ENCODE data around the gene GNG8. TPM values are rescaled to one million over a fixed set of nuclear protein-coding genes. Genes with fewer than 3 reads are reported as not detected.

GNG8 gene
- total and polyA plus RNA-seq, 4 donors, result 1.7 to 13.7 (median 10.7) TPM; not detected in 1

DNA sequence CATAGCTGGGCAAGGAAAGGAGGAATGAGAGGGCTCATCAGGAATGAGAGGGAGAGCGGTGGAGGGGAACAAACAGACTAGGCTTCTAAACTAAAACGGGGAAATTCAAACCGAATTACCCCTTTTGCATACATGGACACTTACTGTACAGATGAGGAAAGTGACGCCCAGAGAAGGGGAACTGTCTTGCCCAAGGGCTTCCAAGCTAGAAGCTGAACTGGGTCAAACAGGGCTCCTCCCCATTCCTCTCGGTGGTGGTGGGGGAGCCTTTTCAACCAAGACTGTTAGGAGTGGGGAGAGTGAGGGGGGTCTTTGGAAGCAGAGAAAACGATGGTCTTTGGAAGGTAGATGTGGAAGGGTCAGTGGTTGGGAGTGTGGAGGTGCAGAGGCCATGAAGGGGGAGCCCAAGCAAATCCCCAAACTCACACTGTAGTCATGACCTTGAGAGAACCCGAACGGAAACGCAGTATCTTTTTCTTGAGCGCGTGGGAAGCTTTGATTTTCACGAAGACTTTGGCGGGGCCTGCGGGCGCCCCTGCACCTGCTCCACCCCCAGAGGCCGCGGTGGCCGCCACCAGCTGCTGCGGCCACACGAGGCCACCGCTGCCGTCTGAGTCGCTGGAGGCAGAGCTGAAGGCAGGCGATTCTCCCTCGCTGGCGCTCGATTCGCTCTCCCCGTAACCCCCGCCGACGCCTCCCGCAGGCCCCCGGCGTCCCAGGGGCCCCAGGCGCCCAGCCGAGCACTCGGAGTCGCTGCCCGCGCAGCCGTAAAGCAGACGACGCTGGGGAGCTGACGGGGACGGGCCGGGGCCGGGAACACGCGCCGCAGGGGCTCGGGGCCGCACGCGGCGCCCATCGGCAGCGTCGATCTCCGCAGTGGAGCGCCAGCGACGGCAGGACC, 12.3 kb upstream of the GNG8 start:
- no peak for DNase-seq (ENCODE audit: low read depth in 4 of 6, low spot score in 6 of 6)
- H3K4me1 ChIP-seq (ENCODE audit: control insufficient read depth, insufficient read depth, low read length), result no peaks in the 10 kb centered on the region
- H3K36me3 ChIP-seq (ENCODE audit: control insufficient read depth, insufficient read depth, low read length), result peaks cover 32% of the 10 kb centered on the region
- peaks cover 13% of the 10 kb centered on the region for H3K27me3 ChIP-seq (ENCODE audit: control insufficient read depth, insufficient read depth, low read length)
- H3K27ac ChIP-seq (ENCODE audit: low read depth, low read length), result no peak overlapping the region
- no peaks in the 10 kb centered on the region for H3K9me3 ChIP-seq (ENCODE audit: control insufficient read depth, insufficient read depth, low read length)
- WGBS (ENCODE audit: insufficient coverage), result 38% methylated on average over 59 of the region's 63 CpGs
- no peak overlapping the region for H3K4me3 ChIP-seq (ENCODE audit: low read depth, low read length)

GRCh38 chr19:46646402-46646801, 10.4 kb upstream of the GNG8 start:
- Histone ChIP-seq H3K27ac (ENCODE audit: low read depth, low read length) (no peak overlapping the region), H3K36me3 (ENCODE audit: control insufficient read depth, insufficient read depth, low read length) (peaks cover 16% of the 10 kb centered on the region), H3K4me3 (ENCODE audit: low read depth, low read length) (no peak overlapping the region), H3K27me3 (ENCODE audit: control insufficient read depth, insufficient read depth, low read length) (peaks cover 11% of the 10 kb centered on the region), H3K4me1 (ENCODE audit: control insufficient read depth, insufficient read depth, low read length) (no peaks in the 10 kb centered on the region), H3K9me3 (ENCODE audit: control insufficient read depth, insufficient read depth, low read length) (no peaks in the 10 kb centered on the region)
- DNase-seq (ENCODE audit: low read depth in 4 of 6, low spot score in 6 of 6), result no peak
- no CpG with 5 or more reads among the region's 3 CpGs for WGBS (ENCODE audit: insufficient coverage)

GRCh38 chr19:46644720-46645119, 8.7 kb upstream of the GNG8 start:
- H3K4me1 ChIP-seq (ENCODE audit: control insufficient read depth, insufficient read depth, low read length), result peaks cover 5% of the 10 kb centered on the region
- H3K27me3 ChIP-seq (ENCODE audit: control insufficient read depth, insufficient read depth, low read length), result peaks cover 9% of the 10 kb centered on the region
- peaks cover 11% of the 10 kb centered on the region for H3K36me3 ChIP-seq (ENCODE audit: control insufficient read depth, insufficient read depth, low read length)
- DNase-seq (ENCODE audit: low read depth in 4 of 6, low spot score in 6 of 6), result no peak
- H3K4me3 ChIP-seq (ENCODE audit: low read depth, low read length), result no peak overlapping the region
- H3K9me3 ChIP-seq (ENCODE audit: control insufficient read depth, insufficient read depth, low read length), result no peaks in the 10 kb centered on the region
- 42% methylated on average over 2 of the region's 3 CpGs for WGBS (ENCODE audit: insufficient coverage)
- H3K27ac ChIP-seq (ENCODE audit: low read depth, low read length), result no peak overlapping the region

DNA sequence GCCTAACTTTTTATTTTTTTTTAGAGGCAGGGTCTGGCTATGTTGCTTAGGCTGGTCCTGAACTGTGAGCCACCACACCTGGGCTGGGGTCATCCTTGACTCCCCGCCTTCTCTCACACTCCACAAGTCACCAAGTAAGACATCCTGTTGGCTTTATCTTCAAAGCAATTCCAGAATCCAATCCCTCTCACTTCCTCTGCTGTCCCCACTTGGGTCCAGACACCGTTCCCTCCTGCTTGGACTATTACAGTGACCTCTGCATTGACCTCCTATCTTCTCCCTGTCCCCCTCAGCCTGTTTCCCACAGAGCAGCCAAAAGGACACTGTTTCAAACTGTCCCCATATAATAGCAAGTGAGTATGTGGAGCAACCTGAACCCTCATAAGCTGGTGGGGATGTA, 4.7 kb upstream of the GNG8 start:
- H3K27me3 ChIP-seq (ENCODE audit: control insufficient read depth, insufficient read depth, low read length), result peaks cover 5% of the 10 kb centered on the region
- no peaks in the 10 kb centered on the region for H3K9me3 ChIP-seq (ENCODE audit: control insufficient read depth, insufficient read depth, low read length)
- 94% methylated on average over 2 of the region's 2 CpGs for WGBS (ENCODE audit: insufficient coverage)
- no peaks in the 10 kb centered on the region for H3K36me3 ChIP-seq (ENCODE audit: control insufficient read depth, insufficient read depth, low read length)
- DNase-seq (ENCODE audit: low read depth in 4 of 6, low spot score in 6 of 6), result no peak
- H3K4me3 ChIP-seq (ENCODE audit: low read depth, low read length), result no peak overlapping the region
- H3K4me1 ChIP-seq (ENCODE audit: control insufficient read depth, insufficient read depth, low read length), result peaks cover 23% of the 10 kb centered on the region
- no peak overlapping the region for H3K27ac ChIP-seq (ENCODE audit: low read depth, low read length)

- Histone ChIP-seq H3K4me1 (ENCODE audit: control insufficient read depth, insufficient read depth, low read length) (peaks cover 29% of the 10 kb centered on the region), H3K27ac (ENCODE audit: low read depth, low read length) (peak overlapping the region; percentile 84), H3K4me3 (ENCODE audit: low read depth, low read length) (peak overlapping the region; percentile 42), H3K36me3 (ENCODE audit: control insufficient read depth, insufficient read depth, low read length) (no peaks in the 10 kb centered on the region), H3K9me3 (ENCODE audit: control insufficient read depth, insufficient read depth, low read length) (no peaks in the 10 kb centered on the region), H3K27me3 (ENCODE audit: control insufficient read depth, insufficient read depth, low read length) (peaks cover 9% of the 10 kb centered on the region)
- peak in 2 of 6 donors; percentile 42 to 70 for DNase-seq (ENCODE audit: low read depth in 4 of 6, low spot score in 6 of 6)
- WGBS (ENCODE audit: insufficient coverage), result 1% methylated on average over 33 of the region's 49 CpGs
These were observed 3.6 kb upstream of the GNG8 start for GRCh38 chr19:46639358-46640182.

GRCh38 chr19:46637224-46637623, 1.2 kb upstream of the GNG8 start:
- H3K27me3 ChIP-seq (ENCODE audit: control insufficient read depth, insufficient read depth, low read length), result peaks cover 24% of the 10 kb centered on the region
- H3K36me3 ChIP-seq (ENCODE audit: control insufficient read depth, insufficient read depth, low read length), result no peaks in the 10 kb centered on the region
- WGBS (ENCODE audit: insufficient coverage), result 76% methylated on average over 13 of the region's 14 CpGs
- H3K4me1 ChIP-seq (ENCODE audit: control insufficient read depth, insufficient read depth, low read length), result peaks cover 44% of the 10 kb centered on the region
- H3K4me3 ChIP-seq (ENCODE audit: low read depth, low read length), result no peak overlapping the region
- H3K27ac ChIP-seq (ENCODE audit: low read depth, low read length), result no peak overlapping the region
- DNase-seq (ENCODE audit: low read depth in 4 of 6, low spot score in 6 of 6), result no peak
- no peaks in the 10 kb centered on the region for H3K9me3 ChIP-seq (ENCODE audit: control insufficient read depth, insufficient read depth, low read length)

GRCh38 chr19:46634656-46635218, 1.3 kb downstream of the GNG8 start:
- H3K4me1 ChIP-seq (ENCODE audit: control insufficient read depth, insufficient read depth, low read length), result peaks cover 46% of the 10 kb centered on the region
- peak overlapping the region; percentile 16 for H3K4me3 ChIP-seq (ENCODE audit: low read depth, low read length)
- H3K9me3 ChIP-seq (ENCODE audit: control insufficient read depth, insufficient read depth, low read length), result no peaks in the 10 kb centered on the region
- WGBS (ENCODE audit: insufficient coverage), result under 1% methylated on average over 19 of the region's 23 CpGs
- H3K27me3 ChIP-seq (ENCODE audit: control insufficient read depth, insufficient read depth, low read length), result peaks cover 23% of the 10 kb centered on the region
- H3K36me3 ChIP-seq (ENCODE audit: control insufficient read depth, insufficient read depth, low read length), result no peaks in the 10 kb centered on the region
- DNase-seq (ENCODE audit: low read depth in 4 of 6, low spot score in 6 of 6), result peak in 1 of 6 donors; percentile 30
- H3K27ac ChIP-seq (ENCODE audit: low read depth, low read length), result no peak overlapping the region

DNA sequence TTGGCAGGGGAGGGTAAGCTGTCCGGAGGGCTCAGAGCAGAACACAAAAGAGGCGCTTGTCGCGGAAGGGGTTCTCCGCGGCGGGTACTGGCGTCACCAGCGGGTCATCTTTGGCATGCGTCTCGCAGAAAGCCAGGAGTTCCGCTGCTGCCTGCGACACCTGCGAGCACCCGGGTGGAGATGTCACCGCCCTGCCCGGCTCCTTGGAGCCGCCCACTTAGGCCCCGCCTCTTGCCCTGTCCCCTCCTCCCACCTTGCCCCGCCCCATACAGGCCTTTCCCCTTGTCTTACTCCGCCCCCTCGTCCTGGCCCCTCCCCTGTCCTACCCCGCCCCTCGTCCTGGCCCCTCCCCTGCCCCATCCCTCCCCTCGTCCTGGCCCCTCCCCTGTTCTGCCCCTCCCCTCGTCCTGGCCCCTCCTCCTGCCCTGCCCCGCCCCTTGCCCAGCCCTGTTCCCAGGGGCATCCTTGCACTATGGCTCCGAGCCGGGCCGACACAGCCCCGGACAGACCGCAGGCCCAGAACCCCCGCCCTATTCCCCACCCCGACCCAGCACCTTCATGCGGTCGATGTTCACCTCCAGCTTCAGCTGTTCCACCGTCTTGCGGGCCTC, 1.9 kb downstream of the GNG8 start:
- H3K27ac ChIP-seq (ENCODE audit: low read depth, low read length), result no peak overlapping the region
- WGBS (ENCODE audit: insufficient coverage), result 2% methylated on average over 29 of the region's 38 CpGs
- H3K4me1 ChIP-seq (ENCODE audit: control insufficient read depth, insufficient read depth, low read length), result peaks cover 40% of the 10 kb centered on the region
- H3K4me3 ChIP-seq (ENCODE audit: low read depth, low read length), result peak overlapping the region; percentile 26
- peaks cover 22% of the 10 kb centered on the region for H3K27me3 ChIP-seq (ENCODE audit: control insufficient read depth, insufficient read depth, low read length)
- H3K36me3 ChIP-seq (ENCODE audit: control insufficient read depth, insufficient read depth, low read length), result no peaks in the 10 kb centered on the region
- peak in 3 of 6 donors; percentile 31 to 87 (median 76) for DNase-seq (ENCODE audit: low read depth in 4 of 6, low spot score in 6 of 6)
- H3K9me3 ChIP-seq (ENCODE audit: control insufficient read depth, insufficient read depth, low read length), result no peaks in the 10 kb centered on the region

DNA sequence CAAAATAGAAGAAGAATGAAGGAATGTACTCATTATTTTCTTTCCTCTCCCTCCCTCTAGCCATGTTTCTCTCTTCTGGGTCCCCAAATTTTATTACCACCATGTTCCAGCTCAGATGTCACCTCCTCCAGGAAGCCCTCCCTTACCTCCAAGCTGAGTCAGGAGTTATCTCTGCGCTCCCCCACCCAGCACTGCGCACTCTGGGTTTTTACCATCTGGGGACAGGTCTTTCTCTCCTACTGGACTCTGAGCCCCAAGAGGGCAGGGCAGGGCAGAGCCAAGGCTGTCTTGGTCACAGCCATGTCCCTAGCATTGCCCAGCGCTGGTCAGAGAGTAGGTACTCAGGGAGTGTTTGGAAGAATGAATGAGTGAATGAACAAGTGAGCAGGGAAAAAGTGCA, 2.9 kb downstream of the GNG8 start:
- H3K27me3 ChIP-seq (ENCODE audit: control insufficient read depth, insufficient read depth, low read length), result peaks cover 22% of the 10 kb centered on the region
- peaks cover 30% of the 10 kb centered on the region for H3K4me1 ChIP-seq (ENCODE audit: control insufficient read depth, insufficient read depth, low read length)
- no peak overlapping the region for H3K4me3 ChIP-seq (ENCODE audit: low read depth, low read length)
- 88% methylated on average over 3 of the region's 3 CpGs for WGBS (ENCODE audit: insufficient coverage)
- H3K27ac ChIP-seq (ENCODE audit: low read depth, low read length), result no peak overlapping the region
- H3K36me3 ChIP-seq (ENCODE audit: control insufficient read depth, insufficient read depth, low read length), result no peaks in the 10 kb centered on the region
- H3K9me3 ChIP-seq (ENCODE audit: control insufficient read depth, insufficient read depth, low read length), result no peaks in the 10 kb centered on the region
- DNase-seq (ENCODE audit: low read depth in 4 of 6, low spot score in 6 of 6), result no peak
